NT2/D1 (cell line): ENCODE measurements around the gene SPACDR.

Experiments
- DNase-seq: peaks from one replicate; pipeline ENCODE4 v3.0.0-alpha.2; 2011; ENCODE audit warnings: low read depth, low spot score
- H3K27me3 ChIP-seq: 2 replicates; pipeline ENCODE4 v1.6.0; 2011; ENCODE audit warnings: mild to moderate bottlenecking; ENCODE audit not compliant: insufficient read length, insufficient read depth
- H3K36me3 ChIP-seq: 2 replicates; pipeline ENCODE4 v1.6.1; 2011; ENCODE audit warnings: mild to moderate bottlenecking, low read length, mixed read lengths; ENCODE audit not compliant: insufficient read depth, insufficient read length
- H3K4me1 ChIP-seq: 2 replicates; pipeline ENCODE4 v1.5.1; 2011; ENCODE audit not compliant: insufficient read depth, insufficient read length
- H3K4me3 ChIP-seq: 2 replicates; pipeline ENCODE4 v1.5.1; 2011; ENCODE audit warnings: low read depth; ENCODE audit not compliant: insufficient read length
- H3K9ac ChIP-seq: 2 replicates; pipeline ENCODE4 v1.6.0; 2011; ENCODE audit warnings: low read depth; ENCODE audit not compliant: insufficient read length
- H3K9me3 ChIP-seq: 2 replicates; pipeline ENCODE4 v1.5.1; 2011; ENCODE audit warnings: mild to moderate bottlenecking, low read length; ENCODE audit not compliant: insufficient read depth
- SUZ12 ChIP-seq: IDR thresholded peaks from 2 replicates; pipeline ENCODE4 v1.6.1; 2011; ENCODE audit not compliant: insufficient read length, insufficient read depth; ENCODE audit errors: extremely low read depth
- YY1 ChIP-seq: IDR thresholded peaks from 2 replicates; pipeline ENCODE4 v1.6.1; 2011; ENCODE audit not compliant: insufficient read length, insufficient read depth
- ZNF274 ChIP-seq: IDR thresholded peaks from 2 replicates; pipeline ENCODE4 v1.6.1; 2011; ENCODE audit warnings: mild to moderate bottlenecking, low read depth, low read length

SPACDR gene

DNA sequence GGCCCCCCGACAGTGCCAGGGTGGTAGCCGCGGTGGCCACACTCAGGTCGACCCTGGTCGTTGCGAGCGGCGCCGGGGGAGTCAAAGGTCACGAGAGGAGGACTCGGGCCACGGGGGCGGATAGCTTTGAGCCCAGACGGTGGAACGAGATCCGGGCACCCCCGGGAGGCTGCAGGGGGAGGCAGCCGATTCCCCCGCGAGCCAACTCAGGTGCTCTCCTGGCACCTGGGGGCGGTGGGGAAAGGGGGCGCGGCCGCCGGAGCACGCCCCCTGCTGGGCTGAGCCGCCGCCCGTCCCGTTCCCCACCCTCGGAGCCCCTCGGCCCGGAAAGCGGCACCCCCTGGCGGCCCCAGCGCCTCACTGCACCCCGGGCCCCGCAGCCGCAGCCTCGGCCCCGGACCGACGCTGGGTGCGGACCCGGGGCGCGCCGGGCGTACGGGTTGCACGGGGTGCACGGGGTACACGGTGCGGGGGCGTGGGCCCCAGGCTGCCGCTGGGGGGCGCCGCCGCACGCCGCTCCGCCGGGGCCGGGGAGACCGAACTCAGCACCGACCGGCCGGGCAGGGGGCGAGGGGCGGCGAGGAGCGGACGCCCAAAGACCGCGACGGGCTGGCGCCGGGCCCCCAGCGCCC, 19.1 kb upstream of the SPACDR start:
- DNase-seq, result no peak
- peak overlapping the region; percentile 39 for H3K4me3 ChIP-seq
- peak overlapping the region; percentile 50 for H3K9ac ChIP-seq
- no peaks in the 10 kb centered on the region for H3K9me3 ChIP-seq
- H3K36me3 ChIP-seq, result no peaks in the 10 kb centered on the region
- H3K4me1 ChIP-seq, result peaks cover 14% of the 10 kb centered on the region
- no peak for TF ChIP-seq SUZ12
- no peak for TF ChIP-seq YY1
- no peak for TF ChIP-seq ZNF274
- H3K27me3 ChIP-seq, result no peaks in the 10 kb centered on the region

DNA sequence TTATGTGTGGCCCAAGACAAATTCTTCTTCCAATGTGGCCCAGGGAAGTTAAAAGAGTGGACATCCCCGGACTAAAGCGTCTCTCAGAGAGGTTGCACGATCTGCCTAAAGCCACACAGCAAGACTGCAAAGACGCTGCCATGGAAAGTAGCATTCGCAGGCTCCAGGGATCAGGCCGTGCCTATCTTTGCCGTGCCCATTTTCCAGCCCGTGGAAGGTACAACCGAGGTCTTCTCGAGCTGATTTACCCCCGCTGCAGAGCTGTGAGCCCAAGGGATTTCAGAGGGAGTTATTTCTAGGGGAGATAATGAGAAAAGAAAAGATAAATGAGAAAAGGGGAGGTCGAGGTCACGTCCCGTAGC, 18.6 kb upstream of the SPACDR start:
- peak overlapping the region; percentile 39 for H3K4me3 ChIP-seq
- TF ChIP-seq ZNF274, result no peak
- no peak for TF ChIP-seq SUZ12
- no peak for TF ChIP-seq YY1
- no peaks in the 10 kb centered on the region for H3K9me3 ChIP-seq
- no peaks in the 10 kb centered on the region for H3K36me3 ChIP-seq
- no peak for DNase-seq
- peaks cover 14% of the 10 kb centered on the region for H3K4me1 ChIP-seq
- H3K9ac ChIP-seq, result peak overlapping the region; percentile 50
- no peaks in the 10 kb centered on the region for H3K27me3 ChIP-seq

- Histone ChIP-seq H3K36me3 (peaks cover 6% of the 10 kb centered on the region), H3K9me3 (no peaks in the 10 kb centered on the region), H3K9ac (no peak overlapping the region), H3K4me1 (peaks cover 14% of the 10 kb centered on the region), H3K27me3 (no peaks in the 10 kb centered on the region), H3K4me3 (no peak overlapping the region)
- TF ChIP-seq YY1 (no peak), SUZ12 (no peak), ZNF274 (no peak)
- no peak for DNase-seq
Observed at GRCh38 chr7:100481466-100481865, 17.4 kb upstream of the SPACDR start.

DNA sequence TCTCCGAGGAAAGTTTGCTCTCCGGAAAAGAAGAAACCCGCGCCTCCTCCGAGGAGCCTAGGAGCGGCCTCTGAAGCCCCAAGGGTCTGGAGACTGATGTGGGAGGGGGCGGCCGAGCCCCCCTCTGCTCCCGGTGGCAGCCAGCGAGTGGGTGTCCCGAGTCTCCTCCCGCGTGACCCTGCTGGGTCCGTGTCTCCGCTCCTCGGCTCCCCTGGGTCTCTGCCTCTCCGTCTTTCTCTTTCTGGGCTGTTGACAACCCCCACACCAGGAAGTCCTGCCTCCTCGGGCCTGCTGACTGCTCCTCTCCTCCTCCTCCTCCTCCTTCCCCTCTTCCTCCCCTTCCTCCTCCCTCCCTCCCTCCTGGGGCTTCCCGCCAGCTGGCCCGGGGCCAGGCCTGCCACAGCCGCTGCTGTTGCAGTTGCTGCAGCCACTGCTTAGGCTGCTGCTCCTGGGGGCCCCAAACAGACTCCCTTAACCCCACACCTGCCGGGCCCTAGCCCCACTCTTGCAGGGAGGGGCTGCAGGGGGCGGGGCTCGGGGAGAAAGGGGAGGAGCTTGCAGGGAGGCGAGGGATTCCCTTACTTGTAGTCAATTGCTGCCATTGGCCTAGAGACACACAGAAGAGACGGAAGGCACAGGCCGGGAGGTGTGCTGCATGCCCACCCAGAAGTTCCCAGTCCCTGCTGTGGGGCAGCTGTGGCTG, 15.0 kb upstream of the SPACDR start, which contains the start of gene TSC22D4:
Gene TSC22D4 (minus strand): TSS at position 257 of the 703 bp plus-strand sequence. CDS start 1,176 bp downstream, outside the sequence.
- Histone ChIP-seq H3K9ac (peak within 1 kb of the TSS; percentile 88), H3K36me3 (peaks cover 10% of the 10 kb centered on the region), H3K9me3 (no peaks in the 10 kb centered on the region), H3K4me3 (peak within 1 kb of the TSS; percentile 75), H3K4me1 (peaks cover 3% of the 10 kb centered on the region), H3K27me3 (no peaks in the 10 kb centered on the region)
- peak; percentile 83 for DNase-seq
- TF ChIP-seq YY1 (no peak), SUZ12 (no peak), ZNF274 (no peak)

DNA sequence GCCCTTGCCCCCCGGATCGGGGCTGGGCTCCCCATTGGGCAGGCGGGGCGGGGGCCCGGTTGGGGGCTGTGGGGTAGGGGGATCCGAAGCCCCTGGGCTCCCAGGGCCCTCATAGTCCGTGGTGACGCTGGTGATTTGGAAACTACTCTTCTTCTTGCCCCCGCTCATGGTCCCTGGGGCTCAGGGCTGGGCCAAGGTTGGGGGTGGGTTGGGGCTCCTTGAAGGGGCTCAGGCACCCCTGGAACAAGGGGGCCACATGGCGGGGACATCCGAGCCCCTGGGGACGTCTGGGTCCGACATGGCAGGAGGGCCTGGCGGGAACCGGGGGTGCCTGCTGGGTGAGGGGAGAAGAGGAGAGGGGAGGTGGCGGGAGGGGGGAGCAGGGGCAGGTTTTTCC, 13.8 kb upstream of the SPACDR start:
- TF ChIP-seq ZNF274 (no peak), YY1 (no peak), SUZ12 (no peak)
- H3K9ac ChIP-seq, result no peak overlapping the region
- H3K9me3 ChIP-seq, result no peaks in the 10 kb centered on the region
- no peaks in the 10 kb centered on the region for H3K27me3 ChIP-seq
- peak overlapping the region; percentile 75 for H3K4me3 ChIP-seq
- peaks cover 7% of the 10 kb centered on the region for H3K4me1 ChIP-seq
- peaks cover 15% of the 10 kb centered on the region for H3K36me3 ChIP-seq
- no peak for DNase-seq

- Histone ChIP-seq H3K36me3 (peaks cover 15% of the 10 kb centered on the region), H3K4me3 (peak overlapping the region; percentile 75), H3K9ac (peak overlapping the region; percentile 50), H3K27me3 (no peaks in the 10 kb centered on the region), H3K9me3 (no peaks in the 10 kb centered on the region), H3K4me1 (peaks cover 7% of the 10 kb centered on the region)
- no peak for DNase-seq
- TF ChIP-seq SUZ12, result no peak
- no peak for TF ChIP-seq ZNF274
- no peak for TF ChIP-seq YY1
Observed at GRCh38 chr7:100476903-100477870, 13.1 kb upstream of the SPACDR start.

DNA sequence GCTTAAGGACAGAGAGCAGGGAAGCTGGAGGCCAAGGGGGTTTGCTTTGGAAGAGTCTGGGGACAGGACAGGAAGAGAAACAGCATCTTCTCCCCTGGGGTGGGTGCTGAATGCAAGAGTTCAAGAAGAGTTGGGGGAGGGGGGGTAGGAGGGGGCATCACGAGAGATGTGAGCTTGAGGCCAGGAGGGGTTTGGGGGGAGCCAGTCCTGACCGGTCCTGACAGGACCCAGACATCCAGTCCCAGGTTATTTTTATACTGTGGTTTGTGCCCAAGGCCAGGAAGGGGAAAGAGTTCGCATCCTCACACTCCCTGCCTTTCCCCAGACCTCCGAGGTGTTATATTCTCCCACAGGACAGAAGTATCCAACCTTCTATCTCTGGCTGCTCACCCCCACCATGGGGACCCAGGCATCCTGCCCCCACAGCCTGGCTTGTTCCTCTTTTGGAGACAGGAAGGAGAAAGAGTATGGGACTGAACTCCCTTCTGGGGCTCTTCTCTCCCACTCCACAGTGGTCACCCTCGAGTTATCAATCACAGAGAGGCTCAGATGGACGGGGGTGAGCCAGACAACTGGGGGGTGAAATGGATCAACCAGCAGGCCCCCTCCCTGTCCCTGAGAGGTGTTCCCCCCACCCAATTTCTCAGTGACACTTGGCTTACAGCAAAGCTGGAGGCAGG, 12.2 kb upstream of the SPACDR start:
- DNase-seq, result no peak
- peak overlapping the region; percentile 50 for H3K9ac ChIP-seq

More for the DNA sequence above, 12.2 kb upstream of the SPACDR start:
- Histone ChIP-seq H3K27me3 (no peaks in the 10 kb centered on the region), H3K4me1 (peaks cover 11% of the 10 kb centered on the region), H3K36me3 (peaks cover 17% of the 10 kb centered on the region), H3K9me3 (no peaks in the 10 kb centered on the region), H3K4me3 (no peak overlapping the region)
- TF ChIP-seq YY1, result no peak
- TF ChIP-seq SUZ12, result no peak
- TF ChIP-seq ZNF274, result no peak
